8988T (cell line): ENCODE measurements around the gene KRTAP3-3.
"Not testable (repeated sequence)": the region's sequence is repeated elsewhere in the genome, so short reads cannot be mapped to it uniquely, and the experiment has no call there.

Experiments used
- DNase-seq: peaks from one replicate; pipeline ENCODE4 v3.0.0; 2011

The KRTAP3-3 gene

DNA sequence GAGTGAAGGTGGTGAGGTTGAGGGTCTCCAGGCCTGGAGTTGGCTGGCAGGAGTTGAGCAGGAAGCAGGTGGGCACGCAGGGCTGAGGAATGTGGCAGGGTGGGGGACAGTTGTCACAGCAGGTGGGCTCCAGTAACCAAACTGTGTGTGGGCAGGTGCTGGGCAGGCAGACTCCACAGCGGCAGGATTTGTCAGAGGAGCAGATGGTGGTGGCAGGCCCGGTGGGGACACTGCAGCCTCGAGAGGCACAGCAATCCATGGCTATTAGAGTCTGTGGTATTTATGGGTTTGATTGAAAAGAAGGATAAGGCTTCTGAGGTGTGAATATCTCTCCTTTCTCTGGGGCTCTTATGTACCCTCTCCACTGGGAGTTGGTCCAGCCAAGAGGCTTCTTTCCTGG lies at the start of gene KRTAP3-3:
Gene KRTAP3-3 (minus strand): TSS at position 326 of the 400 bp plus-strand sequence. CDS start 67 bp downstream, at position 259.
- DNase-seq = no peak

DNA sequence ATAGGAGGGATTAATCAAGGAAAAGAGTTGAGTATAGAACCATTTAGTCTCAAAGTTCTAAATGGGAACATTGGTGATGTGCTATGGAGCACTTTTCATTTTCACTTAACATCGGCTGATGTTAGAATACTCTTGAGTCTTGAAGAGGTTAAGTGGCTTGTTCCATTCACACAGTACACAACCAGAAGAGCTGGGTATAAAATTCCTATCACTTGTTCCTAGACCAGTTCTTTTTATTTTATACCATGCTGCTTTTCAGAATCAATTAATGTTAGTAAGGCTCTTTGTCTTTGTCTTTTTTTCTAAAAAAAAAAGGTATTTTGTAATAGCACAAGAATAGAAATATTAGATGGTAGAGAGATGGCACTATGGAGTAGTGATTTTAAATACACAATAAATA lies 49.0 kb upstream of the KRTAP3-3 start:
- DNase-seq = no peak

DNA sequence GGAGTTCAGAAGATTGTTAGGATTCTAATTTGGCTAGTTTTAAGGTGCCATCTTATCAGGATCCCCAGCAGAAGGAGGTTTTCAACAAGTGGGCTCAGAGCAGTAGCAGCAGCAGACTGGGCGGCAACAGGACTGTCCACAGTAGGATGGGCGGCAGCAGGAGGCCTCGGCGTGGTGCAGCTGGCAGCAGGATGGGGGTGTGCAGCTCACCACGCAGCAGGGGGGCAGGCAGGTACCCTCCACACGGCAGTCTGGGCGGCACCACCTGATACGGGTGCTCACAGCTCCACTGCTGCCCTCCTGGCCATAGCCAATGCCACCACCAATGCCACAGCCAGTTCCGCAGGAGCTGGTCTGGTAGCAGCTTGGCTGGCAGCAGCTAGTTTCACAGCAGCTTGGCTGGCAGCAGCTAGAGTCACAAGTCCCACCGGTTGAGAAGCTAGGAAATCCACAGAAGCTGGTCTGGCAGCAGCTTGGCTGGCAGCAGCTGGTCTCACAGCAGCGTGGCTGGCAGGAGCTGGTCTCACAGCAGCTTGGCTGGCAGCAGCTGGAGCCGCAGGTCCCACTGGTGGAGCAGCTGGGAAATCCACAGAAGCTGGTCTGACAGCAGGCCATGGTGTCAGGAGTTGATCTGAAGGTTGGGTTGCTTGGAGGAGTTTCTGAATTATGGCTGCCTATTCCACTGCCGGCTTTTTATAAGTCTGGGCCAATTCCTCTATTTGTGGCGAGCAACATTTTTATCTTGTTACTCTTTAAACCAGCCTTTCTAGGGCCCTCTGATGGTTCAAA lies 47.0 kb upstream of the KRTAP3-3 start, which contains the start of gene KRTAP1-1:
Gene KRTAP1-1 (minus strand): TSS at position 668 of the 789 bp plus-strand sequence. CDS start 53 bp downstream, at position 615.
- DNase-seq = not testable (repeated sequence)

- no peak for DNase-seq
Observed at GRCh38 chr17:41037853-41038350, 43.9 kb upstream of the KRTAP3-3 start.

- DNase-seq = not testable (repeated sequence)
Observed at GRCh38 chr17:41034346-41034935, 40.5 kb upstream of the KRTAP3-3 start, which contains the start of gene KRTAP1-3. KRTAP1-3 (minus strand) TSS chr17:41034874; CDS start chr17:41034821, 53 bp downstream.

- DNase-seq = no peak
Observed at GRCh38 chr17:41029633-41030245, 35.8 kb upstream of the KRTAP3-3 start, which contains the start of gene KRTAP1-4. KRTAP1-4 (minus strand) TSS chr17:41030195; CDS start chr17:41030078, 117 bp downstream.

- no peak for DNase-seq
Observed at GRCh38 chr17:41026715-41027471, 32.9 kb upstream of the KRTAP3-3 start, which contains the start of gene KRTAP1-5. KRTAP1-5 (minus strand) TSS chr17:41027208; CDS start chr17:41027155, 53 bp downstream.

- no peak for DNase-seq
Observed at GRCh38 chr17:41024697-41025096, 30.7 kb upstream of the KRTAP3-3 start.

DNA sequence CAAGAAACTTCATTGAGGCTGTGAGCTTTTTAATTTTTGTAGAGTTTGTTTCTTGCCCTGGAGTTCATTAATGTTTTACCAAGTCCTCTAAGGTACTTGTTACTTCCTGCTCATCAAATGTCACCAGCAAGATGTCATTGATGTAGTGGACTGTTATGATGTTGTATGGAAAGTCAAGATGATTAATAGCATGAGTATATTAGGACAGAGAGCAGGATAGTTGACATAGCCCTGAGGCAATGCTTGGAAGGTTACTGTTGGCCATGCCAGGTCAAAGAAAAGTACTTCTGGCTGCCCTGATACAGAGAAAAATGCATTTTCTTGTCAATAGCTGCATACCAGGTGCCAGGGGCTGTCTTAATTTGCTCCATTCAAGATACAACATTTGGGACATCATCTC lies 26.4 kb upstream of the KRTAP3-3 start:
- DNase-seq = no peak

DNA sequence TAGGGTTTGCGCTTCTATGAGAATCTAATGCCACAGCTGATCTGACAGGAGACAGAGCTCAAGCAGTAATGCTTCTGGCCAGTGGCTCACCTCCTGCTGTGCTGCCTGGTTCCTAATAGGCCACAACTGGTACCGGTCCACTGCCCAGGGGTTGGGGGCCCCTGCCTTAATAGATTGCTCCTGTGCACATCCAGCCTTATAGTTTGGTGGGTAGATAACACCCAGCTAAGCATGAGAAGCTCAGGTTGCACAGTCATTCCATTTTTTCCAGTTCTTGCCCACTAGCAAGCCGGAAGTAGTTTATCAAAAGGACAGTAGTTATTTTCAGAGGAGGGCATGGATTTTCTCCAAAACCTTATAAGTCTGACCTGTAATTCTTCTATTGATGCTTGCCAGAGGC lies 25.5 kb upstream of the KRTAP3-3 start:
- DNase-seq = no peak

DNA sequence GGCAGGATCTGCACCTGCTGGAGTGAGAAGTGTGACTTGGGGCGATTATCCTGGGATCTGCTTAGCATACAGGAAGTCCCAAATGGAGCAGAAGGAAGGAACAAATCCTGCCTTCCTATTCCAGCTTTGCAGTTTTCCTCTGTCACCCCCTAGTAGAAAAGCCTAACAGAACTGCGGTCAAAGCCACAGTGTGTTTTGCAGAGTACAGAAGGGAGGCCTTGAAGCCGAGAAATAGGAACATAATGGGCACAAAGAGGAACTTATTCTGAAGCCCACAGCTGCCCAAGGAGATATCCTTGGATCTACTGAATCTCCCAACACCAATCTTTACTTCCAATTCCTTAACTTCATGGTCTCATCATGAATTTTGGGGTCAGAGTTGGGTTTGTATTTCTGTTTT lies 24.6 kb upstream of the KRTAP3-3 start:
- no peak for DNase-seq

DNA sequence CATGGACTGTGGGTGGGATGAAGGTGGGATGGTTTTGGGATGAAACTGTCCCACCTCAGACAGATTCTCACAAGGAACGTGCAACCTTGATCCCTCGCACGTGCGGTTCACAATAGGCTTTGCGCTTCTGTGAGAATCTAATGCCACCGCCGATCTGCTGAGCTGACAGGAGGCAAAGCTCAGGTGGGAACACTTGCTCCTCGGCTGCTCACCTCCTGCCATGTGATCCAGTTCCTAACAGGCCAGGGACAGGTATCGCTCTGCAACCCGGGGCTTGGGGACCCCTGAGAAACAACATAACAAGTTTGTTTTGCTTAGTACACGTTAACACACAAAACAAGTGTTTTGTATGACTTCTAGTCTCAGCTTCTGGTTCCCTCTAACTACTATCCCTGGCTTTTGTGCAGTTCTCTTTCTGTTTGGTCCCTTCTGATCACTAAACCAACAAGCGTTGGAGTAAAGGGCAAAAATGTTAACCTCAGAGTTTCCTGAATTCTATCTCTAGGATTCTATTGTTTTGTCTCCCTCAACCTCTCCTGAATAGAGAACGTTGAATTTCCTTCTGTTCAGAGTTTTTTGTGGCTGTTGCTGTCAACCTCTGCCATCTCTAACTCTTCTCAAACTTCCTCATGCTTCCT lies 22.7 kb upstream of the KRTAP3-3 start:
- no peak for DNase-seq

GRCh38 chr17:41015454-41015853 lies 21.5 kb upstream of the KRTAP3-3 start:
- no peak for DNase-seq

DNA sequence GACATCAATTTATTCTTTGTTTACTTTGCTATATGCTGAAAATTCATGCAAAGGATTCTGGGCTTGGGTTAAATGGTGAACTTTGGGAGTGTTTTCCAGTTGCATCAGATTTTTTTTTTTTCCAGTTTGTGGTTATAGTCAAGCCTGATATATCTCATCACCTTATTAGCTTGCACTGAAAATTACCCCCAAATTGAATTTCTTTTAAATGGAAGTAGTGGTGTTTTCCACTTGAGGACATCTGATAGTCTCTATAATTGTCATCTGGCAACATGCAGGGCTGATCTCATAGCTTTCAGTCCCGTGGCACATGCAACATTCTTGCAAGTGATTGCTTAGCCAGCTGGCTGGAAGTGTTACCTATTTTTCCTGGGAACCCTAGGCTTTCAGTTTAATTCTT lies 19.6 kb upstream of the KRTAP3-3 start:
- DNase-seq = no peak

DNA sequence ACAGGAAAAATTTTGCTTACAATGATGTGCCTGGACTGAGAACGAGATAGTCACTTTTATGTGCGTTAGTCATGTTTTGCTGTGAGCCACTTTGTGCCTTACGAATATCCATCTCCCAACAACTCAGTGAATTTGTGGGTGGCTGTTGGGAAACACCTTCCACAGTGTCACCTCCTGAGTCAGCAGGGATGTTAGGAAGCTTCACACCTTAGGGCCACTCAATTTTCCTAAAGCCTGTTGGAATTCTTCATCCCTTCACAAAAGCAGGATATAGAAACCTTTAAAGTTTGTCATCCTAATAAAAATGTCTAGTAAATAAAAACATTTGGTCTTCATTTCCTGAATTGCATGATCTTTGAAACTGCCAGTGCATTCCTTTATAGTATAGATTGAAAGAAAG lies 19.2 kb upstream of the KRTAP3-3 start:
- DNase-seq = no peak

- DNase-seq = no peak
Observed at GRCh38 chr17:41012326-41013120, 18.6 kb upstream of the KRTAP3-3 start.

DNA sequence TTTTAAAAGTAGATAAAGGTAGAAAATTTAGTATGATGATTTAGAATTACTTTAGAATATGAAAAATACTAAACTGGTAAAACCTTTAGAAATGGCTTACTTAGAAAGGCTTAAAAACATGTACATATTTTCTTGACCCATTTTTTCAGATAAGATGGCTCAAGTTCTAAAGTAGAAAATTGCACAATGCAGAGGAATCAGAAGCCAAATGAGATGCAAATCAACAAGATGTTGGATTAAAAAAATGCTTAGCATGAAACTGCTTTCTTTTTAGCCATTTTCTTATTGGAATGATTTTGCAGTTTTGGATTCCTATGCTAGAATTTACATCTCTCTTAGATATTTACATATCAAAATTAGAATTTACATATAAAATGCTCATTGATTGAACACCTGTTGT lies 16.5 kb upstream of the KRTAP3-3 start:
- no peak for DNase-seq

- DNase-seq = no peak
Observed at GRCh38 chr17:41009936-41010335, 16.0 kb upstream of the KRTAP3-3 start.

GRCh38 chr17:41009301-41009760 lies 15.4 kb upstream of the KRTAP3-3 start:
- DNase-seq = no peak

GRCh38 chr17:41008811-41009210 lies 14.8 kb upstream of the KRTAP3-3 start, which contains the start of gene KRTAP3-1:
KRTAP3-1 (minus strand) TSS chr17:41009128; CDS start chr17:41009074, 54 bp downstream.
- no peak for DNase-seq

DNA sequence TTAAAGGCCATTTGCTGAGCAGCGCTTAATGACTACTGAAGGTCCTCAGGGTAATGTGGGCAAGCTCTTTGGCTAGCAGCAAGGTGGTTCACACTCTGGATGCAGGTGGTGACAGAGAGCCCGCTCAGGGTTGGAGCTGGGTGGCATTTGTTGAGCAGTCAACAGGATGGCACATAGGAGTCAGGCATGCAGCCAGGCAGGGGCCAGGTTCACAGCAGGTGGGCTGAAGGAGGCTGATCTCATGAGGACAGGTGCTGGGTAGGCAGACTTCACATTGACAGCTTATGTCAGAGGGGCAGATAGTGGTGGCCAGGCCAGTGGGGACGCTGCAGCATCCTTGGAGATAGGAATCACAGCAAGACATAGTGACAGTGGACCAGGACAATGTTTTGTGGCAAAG lies 10.4 kb upstream of the KRTAP3-3 start:
- no peak for DNase-seq
